GM21526 (cell line): ENCODE measurements around the gene ITPRID2.

Source experiments
- ATAC-seq: cut with Tn5 transposase; IDR thresholded peaks from one replicate; pipeline ENCODE4 v1.9.1; 2021; ENCODE audit warnings: moderate library complexity; ENCODE audit not compliant: unreplicated experiment, low FRiP score

ITPRID2 gene

GRCh38 chr2:181891258-181891965 lies at the start of gene ITPRID2:
TSS of gene ITPRID2 (plus strand) at chr2:181891730. CDS start at chr2:181892067, 337 bp downstream.
- peak; percentile 89 for ATAC-seq

GRCh38 chr2:181844551-181845290 lies 46.8 kb upstream of the ITPRID2 start:
- ATAC-seq: no peak

- no peak for ATAC-seq
These were observed 44.9 kb upstream of the ITPRID2 start for GRCh38 chr2:181846399-181847197.

DNA sequence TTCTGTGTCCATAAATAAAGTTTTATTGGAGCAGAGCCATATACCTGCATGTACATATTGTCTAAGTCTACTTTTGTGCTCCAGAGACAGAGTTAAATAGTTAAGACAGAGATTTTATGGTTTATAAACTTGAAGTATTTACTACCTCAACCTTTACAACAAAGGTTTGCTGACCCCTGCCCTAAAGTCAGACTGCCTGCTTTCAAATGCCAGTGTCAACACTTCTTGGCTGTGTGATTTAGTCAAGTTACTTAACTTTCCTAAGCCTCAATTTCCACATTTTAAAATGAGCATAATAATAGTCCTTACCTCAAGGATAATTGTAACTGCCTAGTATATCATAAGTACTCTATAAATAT lies 44.4 kb upstream of the ITPRID2 start:
- ATAC-seq: no peak

- no peak for ATAC-seq
These were observed 43.8 kb upstream of the ITPRID2 start for GRCh38 chr2:181847702-181848101.

GRCh38 chr2:181848261-181848886 lies 43.2 kb upstream of the ITPRID2 start:
- ATAC-seq: no peak

- no peak for ATAC-seq
These were observed 41.9 kb upstream of the ITPRID2 start for GRCh38 chr2:181849601-181850000.

DNA sequence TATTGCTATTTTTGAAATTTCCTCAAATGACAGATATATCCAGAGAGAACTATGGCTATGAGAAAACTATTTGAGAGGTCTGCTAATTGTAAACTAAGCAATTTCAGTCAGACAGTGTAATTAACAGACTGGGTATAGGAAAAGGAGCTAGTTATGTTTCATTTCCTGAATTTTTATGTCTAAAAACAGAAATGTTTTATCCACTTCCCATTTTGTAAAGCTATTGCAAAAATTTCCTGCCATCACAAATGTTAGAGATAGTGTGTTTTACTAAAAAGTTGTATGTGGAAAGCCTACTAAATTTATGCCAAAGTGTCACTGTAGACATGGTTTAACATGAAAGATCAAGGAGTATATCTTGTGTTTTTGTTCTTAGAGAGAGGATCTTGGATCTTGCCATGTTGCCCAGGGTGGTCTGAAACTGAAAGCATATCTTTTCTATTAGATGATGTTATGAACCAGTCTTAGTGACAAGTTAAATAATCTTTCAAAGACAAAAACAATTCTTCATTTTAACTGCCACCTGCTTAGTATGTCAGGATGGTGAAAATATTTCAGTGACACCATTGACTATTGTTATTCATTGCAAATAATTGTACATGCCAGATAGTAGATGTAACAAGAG lies 40.5 kb upstream of the ITPRID2 start:
- ATAC-seq: no peak

- no peak for ATAC-seq
These were observed 39.8 kb upstream of the ITPRID2 start for GRCh38 chr2:181851726-181852125.

DNA sequence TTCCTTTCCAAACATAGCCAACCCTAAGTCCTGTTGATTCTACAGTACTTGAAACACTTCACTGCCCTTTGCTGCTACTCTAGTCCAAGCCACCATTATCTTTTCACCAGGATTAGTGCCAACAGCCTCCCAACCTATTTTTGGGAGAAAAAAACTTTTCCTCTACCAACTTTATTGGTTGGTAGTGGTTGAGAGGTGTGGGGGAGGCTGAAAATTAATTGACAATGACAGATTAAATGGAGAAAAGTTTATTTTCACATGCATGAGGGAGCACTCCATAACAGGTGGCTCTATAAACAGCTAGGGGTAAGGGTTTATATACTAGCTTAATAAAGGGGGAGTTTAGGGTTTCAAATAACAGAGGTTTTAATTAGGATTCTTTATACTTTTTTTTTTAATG lies 37.8 kb upstream of the ITPRID2 start:
- ATAC-seq: no peak

DNA sequence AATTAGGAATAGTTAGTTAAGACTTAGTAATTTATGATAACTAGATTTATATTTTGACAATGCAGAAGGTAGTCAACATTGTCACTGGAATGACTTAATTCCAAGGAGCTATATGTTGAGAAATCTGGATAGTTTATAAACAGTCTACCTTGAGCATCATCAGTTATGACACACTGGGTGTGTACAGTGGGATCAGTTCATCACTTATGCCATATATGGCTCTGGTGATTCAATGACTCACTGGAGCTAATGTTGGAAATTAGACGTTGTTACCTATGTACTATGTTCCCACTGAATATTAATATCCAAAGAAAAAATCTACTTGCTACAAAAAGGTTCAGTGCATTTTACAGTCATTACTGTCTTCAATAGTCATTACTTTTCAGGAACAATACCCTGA lies 34.0 kb upstream of the ITPRID2 start:
- ATAC-seq: no peak

GRCh38 chr2:181858600-181858999 lies 32.9 kb upstream of the ITPRID2 start:
- no peak for ATAC-seq

- no peak for ATAC-seq
These were observed 32.4 kb upstream of the ITPRID2 start for GRCh38 chr2:181859123-181859522.

- ATAC-seq: no peak
These were observed 31.7 kb upstream of the ITPRID2 start for GRCh38 chr2:181859803-181860202.

- no peak for ATAC-seq
These were observed 30.2 kb upstream of the ITPRID2 start for GRCh38 chr2:181861379-181861778.

GRCh38 chr2:181862583-181863281 lies 28.8 kb upstream of the ITPRID2 start:
- no peak for ATAC-seq

DNA sequence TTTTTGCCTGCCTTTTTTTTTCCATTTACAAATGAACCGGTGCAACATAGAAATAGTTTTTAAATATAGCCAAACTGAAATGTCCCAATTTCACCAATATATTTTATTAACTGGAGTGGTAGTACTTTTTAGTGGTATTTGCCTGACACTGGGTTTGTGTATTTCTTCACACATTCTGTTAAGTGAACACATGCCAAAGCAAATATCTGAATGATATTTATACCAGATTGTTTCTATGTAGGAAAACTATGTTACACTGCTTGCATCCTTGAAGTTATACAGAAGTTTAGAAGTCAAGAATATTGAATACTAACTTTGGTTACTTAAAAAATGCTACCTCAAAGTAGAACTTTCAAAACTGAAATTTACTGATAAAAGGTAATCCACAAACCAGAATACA lies 19.4 kb upstream of the ITPRID2 start:
- no peak for ATAC-seq

- ATAC-seq: no peak
These were observed 14.9 kb upstream of the ITPRID2 start for GRCh38 chr2:181876614-181877063.

DNA sequence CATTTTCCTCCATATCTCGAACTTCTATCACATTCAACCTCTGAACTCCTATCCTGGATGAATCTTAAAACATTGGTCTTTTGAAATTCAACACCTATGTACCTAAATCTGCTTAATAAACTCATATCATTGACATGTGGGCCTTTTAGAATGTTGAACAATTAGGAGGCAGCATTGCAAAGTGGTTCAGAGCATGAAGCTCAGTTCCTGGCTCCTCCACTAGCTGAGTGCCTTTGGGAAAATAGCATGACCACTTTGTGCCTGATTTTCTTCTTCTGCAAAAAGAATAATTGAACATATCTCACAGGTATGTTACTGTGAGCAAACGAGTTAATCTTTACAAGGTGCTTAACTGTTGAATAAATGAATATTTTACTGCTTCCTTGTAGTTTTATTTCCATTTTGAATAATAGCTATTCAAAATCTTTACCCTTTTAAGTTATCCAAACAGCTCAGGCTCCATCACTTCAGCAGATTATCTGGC lies 14.3 kb upstream of the ITPRID2 start:
- ATAC-seq: no peak

DNA sequence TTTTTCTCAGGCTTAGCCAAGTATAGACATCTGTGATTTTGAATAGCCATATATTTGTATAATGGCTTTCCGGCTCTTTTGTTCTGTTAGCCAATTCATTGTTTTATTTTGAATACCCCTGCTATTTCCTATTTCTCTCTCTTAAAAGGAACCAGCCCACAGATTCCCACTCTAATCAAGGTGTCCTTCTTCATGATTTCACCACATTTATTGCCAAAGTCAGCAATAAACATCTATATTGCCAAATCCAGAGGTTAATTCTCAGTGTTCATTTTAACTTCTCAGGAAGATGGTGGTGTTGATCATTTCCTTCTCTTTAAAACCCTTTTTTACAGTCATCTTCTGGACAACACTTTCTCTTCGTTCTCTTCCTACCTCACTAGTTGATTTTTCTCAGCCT lies 13.1 kb upstream of the ITPRID2 start:
- ATAC-seq: no peak
